ENCODE data around the gene VPS16.

- TF ChIP-seq CTCF (IDR thresholded peaks at IDR 0.05) = no peak
- no peak for TF ChIP-seq ZFX (IDR thresholded peaks at IDR 0.05; ENCODE audit: borderline replicate concordance)
Measured at GRCh38 chr20:2801286-2801728, 39.2 kb upstream of the VPS16 start.
